SK-MEL-5 (cell line): ENCODE measurements around the gene ABCA6. TPM values are rescaled to one million over a fixed set of nuclear protein-coding genes. Genes with fewer than 3 reads are reported as not detected.
A peak's percentile ranks its signal among the peaks of the same experiment; 100 is the strongest.

Experiments used
- DNase-seq: peaks from one replicate; pipeline ENCODE4 v3.0.0-alpha.2; 2016; ENCODE audit warnings: low read depth, low spot score
- in situ Hi-C: cut with HindIII; loops from 2 replicates; pipeline ENCODE4 v1.10.0; 2016; ENCODE audit warnings: low sequenced_read_pairs, high pct_unique_total_duplicates, low pct_unique_long_range_greater_than_20kb
- total RNA-seq: library from RNA; depleted of rRNA; stranded (reverse); fragments of >200 nt; shearing (Covaris generic); gene quantifications from 2 replicates; pipeline ENCODE4 v1.2.3, GENCODE V29; 2014

ABCA6 gene
- total RNA-seq, 1 experiment from 2014 or later = 1.5 TPM

- DNase-seq = no peak
- in situ Hi-C loops = no loop called here
Measured at GRCh38 chr17:69062860-69063581, 78.7 kb downstream of the ABCA6 start.

GRCh38 chr17:69061721-69062556, 79.8 kb downstream of the ABCA6 start:
- in situ Hi-C loops = no loop called here
- no peak for DNase-seq

- in situ Hi-C loops = no loop called here
- DNase-seq = peak; percentile 98
Measured at GRCh38 chr17:69060822-69061221, 80.9 kb downstream of the ABCA6 start, which contains the start of gene ABCA9. TSS of gene ABCA9 (minus strand) at chr17:69060927. CDS start at chr17:69051126, 9,801 bp downstream.

- DNase-seq = no peak
- in situ Hi-C loops = no loop called here
Measured at GRCh38 chr17:69059458-69060175, 82.1 kb downstream of the ABCA6 start.

- peak; percentile 85 for DNase-seq
- in situ Hi-C loops = no loop called here
Measured at GRCh38 chr17:69058165-69058564, 83.5 kb downstream of the ABCA6 start.

- in situ Hi-C loops = no loop called here
- DNase-seq = no peak
Measured at GRCh38 chr17:69057280-69057679, 84.4 kb downstream of the ABCA6 start.

- no peak for DNase-seq
- in situ Hi-C loops = no loop called here
Measured at GRCh38 chr17:69056179-69056823, 85.4 kb downstream of the ABCA6 start.

GRCh38 chr17:69055334-69055733, 86.4 kb downstream of the ABCA6 start:
- in situ Hi-C loops = no loop called here
- DNase-seq = no peak

- in situ Hi-C loops = no loop called here
- DNase-seq = no peak
Measured at GRCh38 chr17:69050999-69051775, 90.5 kb downstream of the ABCA6 start.

- DNase-seq = no peak
- in situ Hi-C loops = no loop called here
Measured at GRCh38 chr17:69048634-69049033, 93.1 kb downstream of the ABCA6 start.

GRCh38 chr17:69047368-69048263, 94.1 kb downstream of the ABCA6 start:
- peak; percentile 50 for DNase-seq
- in situ Hi-C loops = no loop called here

GRCh38 chr17:69046121-69046807, 95.4 kb downstream of the ABCA6 start:
- DNase-seq = no peak
- in situ Hi-C loops = no loop called here

GRCh38 chr17:69045646-69046045, 96.0 kb downstream of the ABCA6 start:
- in situ Hi-C loops = no loop called here
- no peak for DNase-seq

- in situ Hi-C loops = no loop called here
- DNase-seq = no peak
Measured at GRCh38 chr17:69044371-69044770, 97.3 kb downstream of the ABCA6 start.

- in situ Hi-C loops = no loop called here
- DNase-seq = no peak
Measured at GRCh38 chr17:69043098-69043734, 98.5 kb downstream of the ABCA6 start.
